ENCODE results near the gene ARHGEF33. TPM values are rescaled to one million over a fixed set of nuclear protein-coding genes. Genes with fewer than 3 reads are reported as not detected.

The ARHGEF33 gene
- total RNA-seq, 1 donor, result 0.72 TPM

GRCh38 chr2:38922389-38922788 lies 32.7 kb downstream of the ARHGEF33 start:
- H3K4me1 ChIP-seq (ENCODE audit: insufficient read depth, low read length), result no peaks in the 10 kb centered on the region
- DNase-seq (ENCODE audit: insufficient read length, low spot score, missing footprints), result no peak
- no peaks in the 10 kb centered on the region for H3K9me3 ChIP-seq (ENCODE audit: low read depth, low read length)
- H3K4me3 ChIP-seq (ENCODE audit: insufficient read depth, low read length), result no peak overlapping the region
- no peak overlapping the region for H3K4me2 ChIP-seq (ENCODE audit: insufficient read depth, low read length)
- TF ChIP-seq, protein P1, sequence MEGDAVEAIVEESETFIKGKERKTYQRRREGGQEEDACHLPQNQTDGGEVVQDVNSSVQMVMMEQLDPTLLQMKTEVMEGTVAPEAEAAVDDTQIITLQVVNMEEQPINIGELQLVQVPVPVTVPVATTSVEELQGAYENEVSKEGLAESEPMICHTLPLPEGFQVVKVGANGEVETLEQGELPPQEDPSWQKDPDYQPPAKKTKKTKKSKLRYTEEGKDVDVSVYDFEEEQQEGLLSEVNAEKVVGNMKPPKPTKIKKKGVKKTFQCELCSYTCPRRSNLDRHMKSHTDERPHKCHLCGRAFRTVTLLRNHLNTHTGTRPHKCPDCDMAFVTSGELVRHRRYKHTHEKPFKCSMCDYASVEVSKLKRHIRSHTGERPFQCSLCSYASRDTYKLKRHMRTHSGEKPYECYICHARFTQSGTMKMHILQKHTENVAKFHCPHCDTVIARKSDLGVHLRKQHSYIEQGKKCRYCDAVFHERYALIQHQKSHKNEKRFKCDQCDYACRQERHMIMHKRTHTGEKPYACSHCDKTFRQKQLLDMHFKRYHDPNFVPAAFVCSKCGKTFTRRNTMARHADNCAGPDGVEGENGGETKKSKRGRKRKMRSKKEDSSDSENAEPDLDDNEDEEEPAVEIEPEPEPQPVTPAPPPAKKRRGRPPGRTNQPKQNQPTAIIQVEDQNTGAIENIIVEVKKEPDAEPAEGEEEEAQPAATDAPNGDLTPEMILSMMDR (IDR thresholded peaks at IDR 0.05; ENCODE audit: extremely low read depth, low read depth, low read length), result no peak
- H2AFZ ChIP-seq (ENCODE audit: low read length), result no peak overlapping the region
- H3K27me3 ChIP-seq (ENCODE audit: insufficient read depth, low read length), result no peaks in the 10 kb centered on the region
- no peaks in the 10 kb centered on the region for H3K36me3 ChIP-seq (ENCODE audit: insufficient read depth, low read length)
- no peaks in the 10 kb centered on the region for H3K79me2 ChIP-seq (ENCODE audit: insufficient read depth, low read length)
- H3K27ac ChIP-seq (ENCODE audit: low read depth, low read length), result no peak overlapping the region
- H4K20me1 ChIP-seq (ENCODE audit: insufficient read depth, low read length), result no peaks in the 10 kb centered on the region

DNA sequence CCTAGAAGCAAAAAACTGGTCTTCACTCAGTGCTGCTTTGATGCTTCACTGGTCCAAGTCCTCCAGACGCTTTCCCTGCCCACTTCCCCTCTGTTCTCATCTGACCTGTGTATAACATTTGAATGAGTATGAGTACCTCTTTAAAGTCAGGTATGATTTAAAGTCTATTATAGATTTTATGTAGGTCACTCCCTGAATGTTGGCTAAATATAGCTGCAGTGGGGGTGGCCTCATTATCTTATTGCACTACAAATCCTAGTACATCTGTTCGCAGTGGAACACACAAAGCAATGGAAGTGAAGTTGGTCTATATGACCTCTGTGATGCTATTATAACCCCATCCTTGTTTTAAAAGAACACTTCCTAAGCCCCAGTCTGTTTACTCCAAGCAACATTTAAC lies 33.2 kb downstream of the ARHGEF33 start:
- H3K4me1 ChIP-seq (ENCODE audit: insufficient read depth, low read length), result no peaks in the 10 kb centered on the region
- no peaks in the 10 kb centered on the region for H3K36me3 ChIP-seq (ENCODE audit: insufficient read depth, low read length)
- no peak for DNase-seq (ENCODE audit: insufficient read length, low spot score, missing footprints)
- no peak overlapping the region for H3K27ac ChIP-seq (ENCODE audit: low read depth, low read length)
- no peak overlapping the region for H2AFZ ChIP-seq (ENCODE audit: low read length)
- H3K9me3 ChIP-seq (ENCODE audit: low read depth, low read length), result no peaks in the 10 kb centered on the region
- TF ChIP-seq, protein P1 (IDR thresholded peaks at IDR 0.05; ENCODE audit: extremely low read depth, low read depth, low read length), result no peak
- no peak overlapping the region for H3K4me2 ChIP-seq (ENCODE audit: insufficient read depth, low read length)
- H3K27me3 ChIP-seq (ENCODE audit: insufficient read depth, low read length), result no peaks in the 10 kb centered on the region
- H3K79me2 ChIP-seq (ENCODE audit: insufficient read depth, low read length), result no peaks in the 10 kb centered on the region
- H3K4me3 ChIP-seq (ENCODE audit: insufficient read depth, low read length), result no peak overlapping the region
- no peaks in the 10 kb centered on the region for H4K20me1 ChIP-seq (ENCODE audit: insufficient read depth, low read length)

- H3K79me2 ChIP-seq (ENCODE audit: insufficient read depth, low read length), result no peaks in the 10 kb centered on the region
- H3K4me2 ChIP-seq (ENCODE audit: insufficient read depth, low read length), result no peak overlapping the region
- no peak overlapping the region for H2AFZ ChIP-seq (ENCODE audit: low read length)
- H4K20me1 ChIP-seq (ENCODE audit: insufficient read depth, low read length), result no peaks in the 10 kb centered on the region
- no peaks in the 10 kb centered on the region for H3K9me3 ChIP-seq (ENCODE audit: low read depth, low read length)
- H3K27ac ChIP-seq (ENCODE audit: low read depth, low read length), result no peak overlapping the region
- H3K36me3 ChIP-seq (ENCODE audit: insufficient read depth, low read length), result no peaks in the 10 kb centered on the region
- H3K27me3 ChIP-seq (ENCODE audit: insufficient read depth, low read length), result no peaks in the 10 kb centered on the region
- H3K4me1 ChIP-seq (ENCODE audit: insufficient read depth, low read length), result no peaks in the 10 kb centered on the region
- no peak overlapping the region for H3K4me3 ChIP-seq (ENCODE audit: insufficient read depth, low read length)
- TF ChIP-seq, protein P1 (IDR thresholded peaks at IDR 0.05; ENCODE audit: extremely low read depth, low read depth, low read length), result no peak
- no peak for DNase-seq (ENCODE audit: insufficient read length, low spot score, missing footprints)
Measured at GRCh38 chr2:38925982-38926381, 36.3 kb downstream of the ARHGEF33 start.

GRCh38 chr2:38930600-38930999 lies 40.9 kb downstream of the ARHGEF33 start:
- H3K27me3 ChIP-seq (ENCODE audit: insufficient read depth, low read length), result no peaks in the 10 kb centered on the region
- no peak overlapping the region for H3K4me3 ChIP-seq (ENCODE audit: insufficient read depth, low read length)
- no peak overlapping the region for H3K4me2 ChIP-seq (ENCODE audit: insufficient read depth, low read length)
- no peaks in the 10 kb centered on the region for H3K9me3 ChIP-seq (ENCODE audit: low read depth, low read length)
- H3K4me1 ChIP-seq (ENCODE audit: insufficient read depth, low read length), result peaks cover 9% of the 10 kb centered on the region
- no peaks in the 10 kb centered on the region for H3K36me3 ChIP-seq (ENCODE audit: insufficient read depth, low read length)
- DNase-seq (ENCODE audit: insufficient read length, low spot score, missing footprints), result no peak
- H3K27ac ChIP-seq (ENCODE audit: low read depth, low read length), result no peak overlapping the region
- TF ChIP-seq, protein P1 (IDR thresholded peaks at IDR 0.05; ENCODE audit: extremely low read depth, low read depth, low read length), result no peak
- H2AFZ ChIP-seq (ENCODE audit: low read length), result no peak overlapping the region
- H3K79me2 ChIP-seq (ENCODE audit: insufficient read depth, low read length), result no peaks in the 10 kb centered on the region
- no peaks in the 10 kb centered on the region for H4K20me1 ChIP-seq (ENCODE audit: insufficient read depth, low read length)

Data from osteoblast (primary cell).